Measurements from ENCODE around the gene SYT13.
"Not testable (repeated sequence)": the region's sequence is repeated elsewhere in the genome, so short reads cannot be mapped to it uniquely, and the experiment has no call there.

Gene SYT13

GRCh38 chr11:45270946-45271716 lies 15.0 kb downstream of the SYT13 start:
- no peak for DNase-seq

GRCh38 chr11:45269678-45270077 lies 16.5 kb downstream of the SYT13 start:
- no peak for DNase-seq

- DNase-seq, result no peak
These were observed 18.4 kb downstream of the SYT13 start for GRCh38 chr11:45267652-45268299.

- DNase-seq, result no peak
These were observed 19.1 kb downstream of the SYT13 start for GRCh38 chr11:45267052-45267451.

GRCh38 chr11:45266676-45267020 lies 19.5 kb downstream of the SYT13 start:
- DNase-seq, result no peak

- DNase-seq, result no peak
These were observed 20.0 kb downstream of the SYT13 start for GRCh38 chr11:45265969-45266675.

GRCh38 chr11:45264839-45265515 lies 21.2 kb downstream of the SYT13 start:
- DNase-seq, result no peak

- no peak for DNase-seq
These were observed 22.4 kb downstream of the SYT13 start for GRCh38 chr11:45263773-45264172.

GRCh38 chr11:45262900-45263299 lies 23.2 kb downstream of the SYT13 start:
- no peak for DNase-seq

- no peak for DNase-seq
These were observed 26.1 kb downstream of the SYT13 start for GRCh38 chr11:45260071-45260470.

GRCh38 chr11:45259592-45259991 lies 26.5 kb downstream of the SYT13 start:
- no peak for DNase-seq

GRCh38 chr11:45258982-45259530 lies 27.1 kb downstream of the SYT13 start:
- DNase-seq, result no peak

GRCh38 chr11:45254070-45254469 lies 32.1 kb downstream of the SYT13 start:
- DNase-seq, result no peak

GRCh38 chr11:45253640-45254039 lies 32.5 kb downstream of the SYT13 start:
- DNase-seq, result no peak

GRCh38 chr11:45252877-45253276 lies 33.3 kb downstream of the SYT13 start:
- DNase-seq, result no peak

- DNase-seq, result no peak
These were observed 33.8 kb downstream of the SYT13 start for GRCh38 chr11:45252134-45252856.

GRCh38 chr11:45250035-45250718 lies 36.0 kb downstream of the SYT13 start:
- DNase-seq, result no peak

GRCh38 chr11:45249372-45249771 lies 36.8 kb downstream of the SYT13 start:
- DNase-seq, result not testable (repeated sequence)

- DNase-seq, result no peak
These were observed 37.6 kb downstream of the SYT13 start for GRCh38 chr11:45248501-45249011.

- DNase-seq, result no peak
These were observed 38.7 kb downstream of the SYT13 start for GRCh38 chr11:45247433-45247832.

GRCh38 chr11:45246241-45246640 lies 39.9 kb downstream of the SYT13 start:
- DNase-seq, result no peak

Data from KG1 (cell line).